Measurements from ENCODE around the gene UTP3. TPM values are rescaled to one million over a fixed set of nuclear protein-coding genes. Genes with fewer than 3 reads are reported as not detected.
A peak's percentile ranks its signal among the peaks of the same experiment; 100 is the strongest.
"Not testable (repeated sequence)": the region's sequence is repeated elsewhere in the genome, so short reads cannot be mapped to it uniquely, and the experiment has no call there.

The UTP3 gene, protein sequence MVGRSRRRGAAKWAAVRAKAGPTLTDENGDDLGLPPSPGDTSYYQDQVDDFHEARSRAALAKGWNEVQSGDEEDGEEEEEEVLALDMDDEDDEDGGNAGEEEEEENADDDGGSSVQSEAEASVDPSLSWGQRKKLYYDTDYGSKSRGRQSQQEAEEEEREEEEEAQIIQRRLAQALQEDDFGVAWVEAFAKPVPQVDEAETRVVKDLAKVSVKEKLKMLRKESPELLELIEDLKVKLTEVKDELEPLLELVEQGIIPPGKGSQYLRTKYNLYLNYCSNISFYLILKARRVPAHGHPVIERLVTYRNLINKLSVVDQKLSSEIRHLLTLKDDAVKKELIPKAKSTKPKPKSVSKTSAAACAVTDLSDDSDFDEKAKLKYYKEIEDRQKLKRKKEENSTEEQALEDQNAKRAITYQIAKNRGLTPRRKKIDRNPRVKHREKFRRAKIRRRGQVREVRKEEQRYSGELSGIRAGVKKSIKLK
- 10 to 100 TPM; 42.2 to 49.4 (median 48.2) TPM for polyA plus RNA-seq (ENCODE audit: insufficient read length in 3 of 3)
- long read RNA-seq, donor 1, transcript UTP3-201 (1 exons, 2,073 nt): major isoform, 30 of 30 reads
- long read RNA-seq, donor 1, partial matches to known transcripts: 0 of 30 reads
- long read RNA-seq, donor 1, other reads (novel, unspliced or antisense): 0 of 30 reads
- long read RNA-seq, donor 2, transcript UTP3-201 (1 exons, 2,073 nt): major isoform, 32 of 32 reads
- long read RNA-seq, donor 2, partial matches to known transcripts: 0 of 32 reads
- long read RNA-seq, donor 2, other reads (novel, unspliced or antisense): 0 of 32 reads
- long read RNA-seq, donor 3, transcript UTP3-201 (1 exons, 2,073 nt): major isoform, 31 of 31 reads
- long read RNA-seq, donor 3, partial matches to known transcripts: 0 of 31 reads
- long read RNA-seq, donor 3, other reads (novel, unspliced or antisense): 0 of 31 reads
- long read RNA-seq, donor 4, transcript UTP3-201 (1 exons, 2,073 nt): major isoform, 28 of 28 reads
- long read RNA-seq, donor 4, partial matches to known transcripts: 0 of 28 reads
- long read RNA-seq, donor 4, other reads (novel, unspliced or antisense): 0 of 28 reads
- long read RNA-seq, donor 5, transcript UTP3-201 (1 exons, 2,073 nt): major isoform, 22 of 22 reads
- long read RNA-seq, donor 5, partial matches to known transcripts: 0 of 22 reads
- long read RNA-seq, donor 5, other reads (novel, unspliced or antisense): 0 of 22 reads
- long read RNA-seq, donor 6, transcript UTP3-201 (1 exons, 2,073 nt): major isoform, 50 of 50 reads
- long read RNA-seq, donor 6, partial matches to known transcripts: 0 of 50 reads
- long read RNA-seq, donor 6, other reads (novel, unspliced or antisense): 0 of 50 reads
- long read RNA-seq, donor 7, transcript UTP3-201 (1 exons, 2,073 nt): major isoform, 43 of 43 reads
- long read RNA-seq, donor 7, partial matches to known transcripts: 0 of 43 reads
- long read RNA-seq, donor 7, other reads (novel, unspliced or antisense): 0 of 43 reads
- long read RNA-seq, donor 8, transcript UTP3-201 (1 exons, 2,073 nt): major isoform, 10 of 10 reads
- long read RNA-seq, donor 8, partial matches to known transcripts: 0 of 10 reads
- long read RNA-seq, donor 8, other reads (novel, unspliced or antisense): 0 of 10 reads
- long read RNA-seq, donor 9, transcript UTP3-201 (1 exons, 2,073 nt): major isoform, 35 of 35 reads
- long read RNA-seq, donor 9, partial matches to known transcripts: 0 of 35 reads
- long read RNA-seq, donor 9, other reads (novel, unspliced or antisense): 0 of 35 reads
- long read RNA-seq, donor 10, transcript UTP3-201 (1 exons, 2,073 nt): major isoform, 33 of 33 reads
- long read RNA-seq, donor 10, partial matches to known transcripts: 0 of 33 reads
- long read RNA-seq, donor 10, other reads (novel, unspliced or antisense): 0 of 33 reads
- long read RNA-seq, donor 11, transcript UTP3-201 (1 exons, 2,073 nt): major isoform, 21 of 21 reads
- long read RNA-seq, donor 11, partial matches to known transcripts: 0 of 21 reads
- long read RNA-seq, donor 11, other reads (novel, unspliced or antisense): 0 of 21 reads
- long read RNA-seq, donor 12, transcript UTP3-201 (1 exons, 2,073 nt): major isoform, 36 of 36 reads
- long read RNA-seq, donor 12, partial matches to known transcripts: 0 of 36 reads
- long read RNA-seq, donor 12, other reads (novel, unspliced or antisense): 0 of 36 reads
- long read RNA-seq, donor 13, transcript UTP3-201 (1 exons, 2,073 nt): major isoform, 26 of 26 reads
- long read RNA-seq, donor 13, partial matches to known transcripts: 0 of 26 reads
- long read RNA-seq, donor 13, other reads (novel, unspliced or antisense): 0 of 26 reads
- long read RNA-seq, donor 14, transcript UTP3-201 (1 exons, 2,073 nt): major isoform, 64 of 64 reads
- long read RNA-seq, donor 14, partial matches to known transcripts: 0 of 64 reads
- long read RNA-seq, donor 14, other reads (novel, unspliced or antisense): 0 of 64 reads
- long read RNA-seq, donor 15, transcript UTP3-201 (1 exons, 2,073 nt): major isoform, 34 of 34 reads
- long read RNA-seq, donor 15, partial matches to known transcripts: 0 of 34 reads
- long read RNA-seq, donor 15, other reads (novel, unspliced or antisense): 0 of 34 reads
- long read RNA-seq, donor 16, transcript UTP3-201 (1 exons, 2,073 nt): major isoform, 34 of 34 reads
- long read RNA-seq, donor 16, partial matches to known transcripts: 0 of 34 reads
- long read RNA-seq, donor 16, other reads (novel, unspliced or antisense): 0 of 34 reads

DNA sequence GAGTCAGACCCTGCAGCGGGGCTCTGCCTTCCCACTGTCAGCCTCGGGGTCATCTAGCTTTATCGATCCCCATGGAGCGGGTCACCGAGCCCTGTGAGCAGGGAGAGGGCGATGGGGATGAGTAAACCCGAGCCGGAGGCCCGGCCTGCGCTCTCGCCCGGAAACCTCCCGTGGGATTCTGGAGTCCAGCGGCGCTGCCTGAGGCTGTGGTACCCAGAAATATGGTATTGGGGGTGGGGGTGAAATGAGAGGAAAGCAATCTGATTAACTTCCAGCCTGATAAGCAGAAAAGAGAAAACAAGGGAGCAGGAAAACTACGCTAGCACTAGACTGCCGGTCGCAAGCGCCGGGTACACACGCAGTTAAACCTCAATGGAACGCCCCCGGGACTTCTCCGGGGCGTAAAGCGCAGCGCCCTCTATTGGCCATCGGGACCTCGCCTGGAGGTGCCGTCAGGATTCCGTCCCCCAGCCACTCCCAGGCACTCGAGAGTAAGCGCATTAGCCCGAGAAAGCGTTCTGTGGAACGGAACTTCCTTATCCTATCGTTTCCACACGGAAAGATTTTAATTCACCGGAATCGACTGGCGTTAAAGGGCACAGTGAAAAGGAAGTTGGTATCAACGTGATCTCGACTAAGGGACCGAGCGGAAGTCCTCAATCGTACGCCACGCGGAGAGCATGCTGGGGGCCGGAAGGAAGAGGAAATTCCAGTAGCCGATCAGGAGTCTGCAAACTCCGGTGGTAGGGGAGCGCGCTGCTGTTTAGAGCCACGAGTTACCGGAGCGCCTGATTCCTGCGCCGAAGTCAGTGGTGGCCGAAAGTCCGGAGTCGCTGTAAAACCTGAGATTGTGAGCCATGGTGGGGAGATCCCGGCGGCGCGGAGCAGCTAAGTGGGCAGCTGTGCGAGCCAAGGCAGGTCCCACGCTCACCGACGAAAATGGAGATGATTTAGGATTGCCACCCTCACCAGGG lies at the start of gene UTP3:
Gene UTP3 (plus strand): TSS at position 712 of the 974 bp plus-strand sequence. CDS start 146 bp downstream, at position 858.
- peak; percentile 99 for DNase-seq

DNA sequence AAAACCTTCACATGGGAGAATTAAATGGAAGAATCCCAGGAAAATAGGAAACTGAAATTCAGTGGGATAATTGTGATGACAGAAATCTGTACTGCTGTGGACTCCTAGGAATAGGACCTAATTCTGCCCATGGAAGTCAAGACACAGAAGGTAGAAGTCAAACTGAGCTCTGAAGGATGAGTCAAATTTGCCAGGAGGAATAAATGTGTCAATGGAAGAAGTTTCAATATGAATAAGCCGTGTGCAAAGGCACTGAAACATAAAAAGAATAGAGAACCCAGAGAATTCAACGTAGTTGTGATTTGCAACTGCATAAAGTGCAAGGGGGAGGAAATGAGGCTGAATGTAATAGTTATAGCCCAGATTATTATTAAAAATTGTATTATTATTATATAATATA lies 48.1 kb upstream of the UTP3 start:
- DNase-seq: no peak

GRCh38 chr4:70650741-70651140 lies 37.6 kb upstream of the UTP3 start:
- DNase-seq: not testable (repeated sequence)

- DNase-seq: no peak
Observed at GRCh38 chr4:70651864-70652506, 36.3 kb upstream of the UTP3 start.

DNA sequence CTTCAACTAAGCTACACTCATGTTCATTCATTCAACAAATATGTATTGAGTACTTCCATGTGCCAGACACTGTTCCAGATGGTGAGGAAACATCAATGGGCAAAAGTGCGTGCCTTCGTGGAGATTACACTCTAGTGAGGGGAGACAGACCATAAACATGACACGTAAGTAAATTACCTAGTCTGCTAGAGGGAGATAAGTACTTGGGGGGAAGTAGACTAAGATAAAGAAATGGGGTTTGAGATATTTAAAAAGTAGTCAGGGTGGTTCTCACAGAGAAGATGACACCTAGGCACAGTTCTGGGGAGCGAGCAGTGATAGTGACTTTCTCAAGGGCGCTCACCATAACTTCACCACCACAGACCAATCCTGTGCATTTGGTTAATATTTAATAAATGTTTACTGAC lies 33.7 kb upstream of the UTP3 start:
- no peak for DNase-seq

DNA sequence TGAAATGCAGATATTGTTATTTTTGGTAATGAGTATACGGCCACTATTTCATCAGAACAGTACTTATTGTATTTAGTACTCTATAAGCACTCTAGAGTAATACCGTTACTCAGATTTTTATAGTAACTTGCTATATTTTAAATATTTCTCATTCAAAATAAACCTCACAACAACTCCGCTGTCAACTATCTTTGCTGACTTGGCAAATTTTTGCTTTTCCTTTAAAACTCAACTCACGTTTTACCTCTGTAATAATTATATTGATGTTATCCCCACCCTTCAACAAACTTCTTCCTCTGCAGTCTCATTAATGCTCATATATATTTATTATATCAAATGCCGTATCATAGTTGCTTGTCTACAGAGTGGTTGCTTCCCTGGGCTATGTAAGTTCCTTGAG lies 31.0 kb upstream of the UTP3 start:
- no peak for DNase-seq

DNA sequence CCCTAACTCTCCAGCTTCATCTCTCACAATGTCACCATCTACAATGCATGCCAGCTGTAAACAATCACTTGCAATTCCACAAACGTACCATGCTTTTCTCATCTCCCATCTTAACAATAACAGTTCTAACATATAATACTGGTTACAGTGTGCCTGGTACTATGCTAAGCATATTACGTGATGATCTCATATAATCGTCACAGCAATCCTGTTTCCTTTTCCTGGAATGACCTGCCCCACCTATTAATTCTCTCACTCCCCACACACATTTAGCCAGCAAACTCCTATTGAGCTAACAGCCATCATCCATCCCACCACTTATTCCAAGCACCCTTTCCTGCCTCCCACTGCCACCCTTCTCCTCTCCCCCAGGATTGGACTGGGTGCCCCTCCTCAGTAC lies 29.9 kb upstream of the UTP3 start:
- no peak for DNase-seq

DNA sequence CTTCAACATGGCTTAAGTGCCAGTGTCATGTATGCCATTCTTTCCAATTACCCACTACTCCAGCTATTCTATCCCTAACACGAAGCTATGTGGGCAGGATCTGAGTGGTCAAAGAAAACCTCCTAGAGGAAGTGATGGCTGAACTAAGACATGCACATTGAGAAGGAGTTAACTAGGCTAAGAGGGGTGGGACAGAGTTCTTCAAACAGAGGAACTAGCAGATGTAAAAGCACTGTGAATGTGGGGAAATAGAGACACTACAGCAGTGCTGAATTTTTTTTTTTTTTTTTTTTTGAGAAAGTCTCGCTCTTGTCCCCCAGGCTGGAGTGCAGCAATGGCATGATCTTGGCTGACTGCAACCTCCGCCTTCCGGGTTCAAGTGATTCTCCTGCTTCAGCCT lies 28.2 kb upstream of the UTP3 start:
- no peak for DNase-seq

- not testable (repeated sequence) for DNase-seq
Observed at GRCh38 chr4:70661309-70661922, 26.9 kb upstream of the UTP3 start.

- no peak for DNase-seq
Observed at GRCh38 chr4:70666369-70666768, 22.0 kb upstream of the UTP3 start, which contains the start of gene JCHAIN. TSS of gene JCHAIN (minus strand) at chr4:70666508. CDS start at chr4:70666490, 18 bp downstream.

DNA sequence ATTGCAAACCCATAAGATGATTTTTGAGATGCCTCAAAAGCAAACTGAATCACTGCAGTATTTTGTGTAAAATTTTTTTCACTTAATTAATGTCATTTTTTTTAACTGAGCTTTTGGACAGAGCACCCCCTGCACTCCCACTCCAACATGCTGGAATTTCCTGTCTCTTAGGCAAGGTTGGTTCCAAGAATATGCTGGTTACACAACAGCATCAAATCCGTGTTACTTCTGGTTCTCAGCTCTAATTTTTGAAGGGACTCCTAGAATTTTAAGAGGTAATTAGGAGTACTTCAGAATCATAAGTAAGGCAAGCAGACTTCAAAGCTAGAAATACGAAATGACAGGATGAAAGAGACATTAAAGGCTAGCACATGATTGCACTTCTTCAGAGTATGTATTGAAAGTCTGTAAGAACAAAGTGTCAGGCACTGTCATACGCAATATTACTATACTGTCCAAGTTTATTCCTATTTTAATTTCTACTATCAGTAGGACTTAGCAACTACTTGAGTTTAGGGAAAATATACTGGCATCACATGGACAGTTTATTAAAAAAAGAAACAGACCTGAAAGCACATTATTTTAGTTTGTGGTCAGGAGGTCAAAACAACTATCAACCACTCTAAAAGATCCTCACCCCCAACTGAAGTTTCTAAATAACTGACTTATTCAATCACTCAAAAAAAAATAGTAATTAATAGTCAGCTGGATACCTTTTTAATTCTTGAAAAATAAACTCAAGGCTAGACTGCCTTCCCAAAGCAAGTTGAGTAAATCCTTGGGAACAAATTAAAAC lies 20.4 kb upstream of the UTP3 start:
- DNase-seq: no peak

GRCh38 chr4:70670332-70671014 lies 17.9 kb upstream of the UTP3 start:
- no peak for DNase-seq

GRCh38 chr4:70671091-70671490 lies 17.2 kb upstream of the UTP3 start:
- DNase-seq: no peak

- DNase-seq: no peak
Observed at GRCh38 chr4:70674191-70674590, 14.1 kb upstream of the UTP3 start.

DNA sequence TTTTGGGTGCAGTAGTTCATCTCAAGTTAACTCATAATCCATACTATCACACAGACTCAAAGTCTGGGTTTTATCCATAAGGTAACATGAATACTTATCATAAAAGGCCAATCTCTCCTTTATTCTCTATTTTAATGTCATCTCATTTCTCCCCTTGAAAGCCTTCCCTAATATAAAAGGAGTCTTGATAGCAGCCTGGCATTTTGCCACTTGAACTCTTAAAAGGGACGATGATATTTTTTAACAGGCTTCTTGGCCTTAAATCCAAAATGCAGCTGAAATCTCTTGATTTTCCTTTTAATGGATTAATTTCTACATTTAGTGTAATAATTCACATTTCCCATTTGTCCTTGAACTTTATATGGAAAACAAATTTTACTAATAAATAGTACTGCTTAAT lies 13.6 kb upstream of the UTP3 start:
- no peak for DNase-seq
